Loucy (cell line): Measurements from ENCODE around the gene SCYL2.

Experiments used
- H2AFZ ChIP-seq: fragments of 200-600 bp; sonication (generic); 2 replicates; pipeline ENCODE4 v1.6.0; 2016; ENCODE audit warnings: antibody characterized with exemption, mild to moderate bottlenecking, low read length, moderate library complexity
- H3F3A ChIP-seq: fragments of 200-600 bp; 2 replicates; pipeline ENCODE4 v1.6.0; 2016; ENCODE audit warnings: antibody characterized with exemption, low read depth, mild to moderate bottlenecking
- H3K27me3 ChIP-seq: fragments of 200-600 bp; sonication (generic); 2 replicates; pipeline ENCODE4 v1.6.1; 2014; ENCODE audit warnings: low read length, mild to moderate bottlenecking; ENCODE audit not compliant: insufficient read depth, poor library complexity, severe bottlenecking
- H3K36me3 ChIP-seq: fragments of 200-600 bp; sonication (generic); 2 replicates; pipeline ENCODE4 v1.6.1; 2016; ENCODE audit warnings: low read length; ENCODE audit not compliant: insufficient read depth
- H3K4me1 ChIP-seq: fragments of 200-600 bp; sonication (generic); 2 replicates; pipeline ENCODE4 v1.5.1; 2014; ENCODE audit warnings: low read length, mild to moderate bottlenecking; ENCODE audit not compliant: insufficient read depth, poor library complexity, severe bottlenecking
- H3K4me2 ChIP-seq: fragments of 200-600 bp; sonication (generic); 2 replicates; pipeline ENCODE4 v1.6.0; 2014; ENCODE audit warnings: antibody characterized with exemption, low read length, low read depth, mild to moderate bottlenecking; ENCODE audit not compliant: poor library complexity, severe bottlenecking
- H3K4me3 ChIP-seq: fragments of 200-600 bp; sonication (generic); 2 replicates; pipeline ENCODE4 v1.5.1; 2014; ENCODE audit warnings: low read length, mild to moderate bottlenecking, mixed read lengths; ENCODE audit not compliant: poor library complexity, severe bottlenecking
- H3K79me2 ChIP-seq: fragments of 200-600 bp; sonication (generic); 2 replicates; pipeline ENCODE4 v1.6.1; 2014; ENCODE audit warnings: low read length; ENCODE audit not compliant: insufficient read depth
- H3K9ac ChIP-seq: fragments of 200-600 bp; sonication (generic); 2 replicates; pipeline ENCODE4 v1.6.0; 2014; ENCODE audit warnings: mild to moderate bottlenecking, low read depth, low read length, moderate library complexity; ENCODE audit not compliant: poor library complexity, severe bottlenecking
- H3K9me2 ChIP-seq: fragments of 200-600 bp; sonication (generic); replicated peaks from 2 replicates; pipeline ENCODE4 v1.6.1; 2016; ENCODE audit warnings: low read depth, low read length, mixed read lengths
- H3K9me3 ChIP-seq: fragments of 200-600 bp; sonication (generic); 2 replicates; pipeline ENCODE4 v1.6.1; 2014; ENCODE audit warnings: mild to moderate bottlenecking, antibody characterized with exemption, low read length, low read depth; ENCODE audit not compliant: insufficient read depth
- H4K20me1 ChIP-seq: fragments of 200-600 bp; sonication (generic); 2 replicates; pipeline ENCODE4 v1.6.0; 2014; ENCODE audit warnings: antibody characterized with exemption, low read length, mild to moderate bottlenecking; ENCODE audit not compliant: insufficient read depth, poor library complexity, severe bottlenecking
- EZH2phosphoT487 ChIP-seq: fragments of 200-600 bp; IDR thresholded peaks from 2 replicates; pipeline ENCODE4 v1.6.1; 2018; ENCODE audit warnings: antibody characterized with exemption, mild to moderate bottlenecking, moderate library complexity, borderline replicate concordance
- TF ChIP-seq, protein P1 (sequence below): fragments of 200-600 bp; sonication (generic); conservative IDR thresholded peaks from 2 replicates; pipeline ENCODE4 v1.5.1; 2014; ENCODE audit warnings: mild to moderate bottlenecking, antibody characterized with exemption, low read length

SCYL2 gene

DNA sequence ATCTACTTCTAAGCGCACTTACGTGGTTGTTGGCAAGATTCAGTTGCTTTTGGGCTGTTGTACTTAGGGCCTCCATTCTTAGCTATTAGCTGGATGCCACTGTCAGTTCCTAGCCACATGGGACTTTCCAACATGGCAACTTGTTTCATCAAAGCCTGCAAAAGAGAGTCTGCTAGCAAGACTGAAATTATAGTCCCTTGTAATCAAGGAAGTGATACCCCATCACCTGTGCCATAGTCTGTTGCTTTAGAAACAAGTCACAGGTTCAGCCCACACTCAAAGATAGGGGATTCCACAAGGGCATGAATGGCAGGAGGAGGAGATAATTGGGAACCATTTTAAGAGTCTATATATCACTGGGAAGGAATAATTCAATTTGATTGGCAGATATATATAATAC, 62.8 kb downstream of the SCYL2 start:
- Histone ChIP-seq H4K20me1 (no peaks in the 10 kb centered on the region), H3K9me2 (no peaks in the 10 kb centered on the region), H3F3A (no peaks in the 10 kb centered on the region), H3K79me2 (no peaks in the 10 kb centered on the region), H3K4me3 (no peak overlapping the region), H3K27me3 (no peaks in the 10 kb centered on the region), H3K4me1 (no peaks in the 10 kb centered on the region), H3K36me3 (peaks cover 83% of the 10 kb centered on the region), H3K4me2 (no peak overlapping the region), H2AFZ (no peak overlapping the region), H3K9ac (no peak overlapping the region), H3K9me3 (no peaks in the 10 kb centered on the region)
- no peak for TF ChIP-seq EZH2phosphoT487
- TF ChIP-seq, protein P1, sequence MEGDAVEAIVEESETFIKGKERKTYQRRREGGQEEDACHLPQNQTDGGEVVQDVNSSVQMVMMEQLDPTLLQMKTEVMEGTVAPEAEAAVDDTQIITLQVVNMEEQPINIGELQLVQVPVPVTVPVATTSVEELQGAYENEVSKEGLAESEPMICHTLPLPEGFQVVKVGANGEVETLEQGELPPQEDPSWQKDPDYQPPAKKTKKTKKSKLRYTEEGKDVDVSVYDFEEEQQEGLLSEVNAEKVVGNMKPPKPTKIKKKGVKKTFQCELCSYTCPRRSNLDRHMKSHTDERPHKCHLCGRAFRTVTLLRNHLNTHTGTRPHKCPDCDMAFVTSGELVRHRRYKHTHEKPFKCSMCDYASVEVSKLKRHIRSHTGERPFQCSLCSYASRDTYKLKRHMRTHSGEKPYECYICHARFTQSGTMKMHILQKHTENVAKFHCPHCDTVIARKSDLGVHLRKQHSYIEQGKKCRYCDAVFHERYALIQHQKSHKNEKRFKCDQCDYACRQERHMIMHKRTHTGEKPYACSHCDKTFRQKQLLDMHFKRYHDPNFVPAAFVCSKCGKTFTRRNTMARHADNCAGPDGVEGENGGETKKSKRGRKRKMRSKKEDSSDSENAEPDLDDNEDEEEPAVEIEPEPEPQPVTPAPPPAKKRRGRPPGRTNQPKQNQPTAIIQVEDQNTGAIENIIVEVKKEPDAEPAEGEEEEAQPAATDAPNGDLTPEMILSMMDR: no peak

DNA sequence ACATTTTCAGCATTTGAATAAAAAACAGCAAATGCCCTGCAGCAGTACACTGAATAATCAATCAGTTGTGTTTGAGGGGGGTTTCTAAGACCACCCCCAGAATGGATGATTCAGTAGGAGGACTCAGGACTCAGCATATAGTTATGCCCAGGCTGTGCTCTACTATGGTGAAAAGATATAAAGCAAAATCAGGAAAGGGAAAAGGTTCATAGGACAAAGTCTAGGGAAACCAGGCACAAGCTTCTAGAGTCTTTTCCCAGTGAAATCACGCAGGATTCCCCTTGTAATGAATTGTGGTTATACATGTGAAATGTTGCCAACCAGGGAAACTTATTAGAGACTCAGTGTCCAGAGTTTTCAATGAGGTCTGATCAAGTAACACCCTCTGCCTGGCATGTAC, 64.9 kb downstream of the SCYL2 start:
- no peak overlapping the region for H3K9ac ChIP-seq
- no peaks in the 10 kb centered on the region for H3F3A ChIP-seq
- H3K4me3 ChIP-seq: no peak overlapping the region
- H3K4me2 ChIP-seq: no peak overlapping the region
- H3K36me3 ChIP-seq: peaks cover 86% of the 10 kb centered on the region
- H3K9me3 ChIP-seq: no peaks in the 10 kb centered on the region
- no peaks in the 10 kb centered on the region for H3K9me2 ChIP-seq
- no peaks in the 10 kb centered on the region for H3K27me3 ChIP-seq
- H4K20me1 ChIP-seq: no peaks in the 10 kb centered on the region
- H3K4me1 ChIP-seq: no peaks in the 10 kb centered on the region
- no peaks in the 10 kb centered on the region for H3K79me2 ChIP-seq
- H2AFZ ChIP-seq: no peak overlapping the region
- TF ChIP-seq, protein P1: no peak
- TF ChIP-seq EZH2phosphoT487: no peak

- Histone ChIP-seq H3K4me2 (no peak overlapping the region), H3K4me3 (no peak overlapping the region), H3K27me3 (no peaks in the 10 kb centered on the region), H4K20me1 (no peaks in the 10 kb centered on the region), H3K9ac (no peak overlapping the region), H3K36me3 (peaks cover 88% of the 10 kb centered on the region), H3K9me3 (no peaks in the 10 kb centered on the region), H3K9me2 (no peaks in the 10 kb centered on the region), H2AFZ (no peak overlapping the region), H3F3A (no peaks in the 10 kb centered on the region), H3K4me1 (no peaks in the 10 kb centered on the region), H3K79me2 (no peaks in the 10 kb centered on the region)
- TF ChIP-seq EZH2phosphoT487: no peak
- TF ChIP-seq, protein P1: no peak
Observed at GRCh38 chr12:100332852-100333251, 65.9 kb downstream of the SCYL2 start.
